ENCODE measurements around the gene DOCK7.
A peak's percentile ranks its signal among the peaks of the same experiment; 100 is the strongest.
"Not testable (repeated sequence)": the region's sequence is repeated elsewhere in the genome, so short reads cannot be mapped to it uniquely, and the experiment has no call there.

Gene DOCK7

GRCh38 chr1:62687903-62688686 is at the start of gene DOCK7:
Gene DOCK7, minus strand, starts transcription at chr1:62688386. Its CDS starts 122 bp downstream, at chr1:62688264.
- peak; percentile 48 for DNase-seq

- no peak for DNase-seq
These were observed 47.4 kb upstream of the DOCK7 start for GRCh38 chr1:62735491-62736171.

GRCh38 chr1:62732331-62732730 is 44.1 kb upstream of the DOCK7 start:
- DNase-seq = no peak

- no peak for DNase-seq
These were observed 40.8 kb upstream of the DOCK7 start for GRCh38 chr1:62728963-62729362.

- no peak for DNase-seq
These were observed 39.6 kb upstream of the DOCK7 start for GRCh38 chr1:62727656-62728407.

- no peak for DNase-seq
These were observed 37.8 kb upstream of the DOCK7 start for GRCh38 chr1:62726011-62726442.

- no peak for DNase-seq
These were observed 37.1 kb upstream of the DOCK7 start for GRCh38 chr1:62725255-62725654.

- no peak for DNase-seq
These were observed 36.2 kb upstream of the DOCK7 start for GRCh38 chr1:62724430-62724829.

- DNase-seq = no peak
These were observed 35.7 kb upstream of the DOCK7 start for GRCh38 chr1:62723883-62724282.

GRCh38 chr1:62722796-62723195 is 34.6 kb upstream of the DOCK7 start:
- no peak for DNase-seq

- no peak for DNase-seq
These were observed 32.9 kb upstream of the DOCK7 start for GRCh38 chr1:62720946-62721554.

GRCh38 chr1:62718400-62718799 is 30.2 kb upstream of the DOCK7 start:
- not testable (repeated sequence) for DNase-seq

GRCh38 chr1:62717483-62717882 is 29.3 kb upstream of the DOCK7 start:
- DNase-seq = no peak

- no peak for DNase-seq
These were observed 28.2 kb upstream of the DOCK7 start for GRCh38 chr1:62716397-62716796.

GRCh38 chr1:62712336-62713243 is 24.4 kb upstream of the DOCK7 start:
- no peak for DNase-seq

- DNase-seq = no peak
These were observed 19.5 kb upstream of the DOCK7 start for GRCh38 chr1:62707744-62708120.

- DNase-seq = no peak
These were observed 19.0 kb upstream of the DOCK7 start for GRCh38 chr1:62706985-62707743.

- not testable (repeated sequence) for DNase-seq
These were observed 10.0 kb upstream of the DOCK7 start for GRCh38 chr1:62698161-62698560.

GRCh38 chr1:62694479-62694878 is 6.3 kb upstream of the DOCK7 start:
- DNase-seq = not testable (repeated sequence)

- no peak for DNase-seq
These were observed 4.9 kb upstream of the DOCK7 start for GRCh38 chr1:62693123-62693522.
